NCI-H187 (cell line): Measurements from ENCODE around the gene URAD.
"Not testable (repeated sequence)": the region's sequence is repeated elsewhere in the genome, so short reads cannot be mapped to it uniquely, and the experiment has no call there.

Source experiments
- DNase-seq, 2 experiments: peaks; one replicate each; lab custom pipeline; 2025; lab: John Stamatoyannopoulos, UW

URAD gene

GRCh38 chr13:27970382-27971235 lies 17.9 kb downstream of the URAD start:
- DNase-seq = no peak

DNA sequence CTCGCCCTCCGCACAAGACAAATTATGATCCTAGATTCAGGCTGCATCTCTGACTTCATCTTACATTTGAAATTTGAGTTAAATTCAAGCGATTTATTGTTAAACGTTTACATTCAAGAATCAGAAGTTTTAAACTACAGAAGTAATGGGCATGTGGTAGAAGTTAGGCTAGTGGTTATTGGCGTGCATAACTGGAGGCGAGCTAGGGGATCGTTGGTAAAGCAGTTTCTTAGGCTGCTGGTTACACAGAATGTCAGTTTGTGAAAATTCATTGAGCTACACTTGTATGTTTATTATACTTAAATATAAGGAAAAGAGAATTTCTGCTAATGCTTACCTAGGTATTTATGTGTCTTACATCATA lies 18.6 kb downstream of the URAD start:
- DNase-seq = no peak

- no peak for DNase-seq
Measured at GRCh38 chr13:27969082-27969865, 19.2 kb downstream of the URAD start, which contains the start of gene CDX2. TSS of gene CDX2 (minus strand) at chr13:27969315. CDS start at chr13:27969006, 309 bp downstream.

- no peak for DNase-seq
Measured at GRCh38 chr13:27968316-27969081, 20.0 kb downstream of the URAD start.

DNA sequence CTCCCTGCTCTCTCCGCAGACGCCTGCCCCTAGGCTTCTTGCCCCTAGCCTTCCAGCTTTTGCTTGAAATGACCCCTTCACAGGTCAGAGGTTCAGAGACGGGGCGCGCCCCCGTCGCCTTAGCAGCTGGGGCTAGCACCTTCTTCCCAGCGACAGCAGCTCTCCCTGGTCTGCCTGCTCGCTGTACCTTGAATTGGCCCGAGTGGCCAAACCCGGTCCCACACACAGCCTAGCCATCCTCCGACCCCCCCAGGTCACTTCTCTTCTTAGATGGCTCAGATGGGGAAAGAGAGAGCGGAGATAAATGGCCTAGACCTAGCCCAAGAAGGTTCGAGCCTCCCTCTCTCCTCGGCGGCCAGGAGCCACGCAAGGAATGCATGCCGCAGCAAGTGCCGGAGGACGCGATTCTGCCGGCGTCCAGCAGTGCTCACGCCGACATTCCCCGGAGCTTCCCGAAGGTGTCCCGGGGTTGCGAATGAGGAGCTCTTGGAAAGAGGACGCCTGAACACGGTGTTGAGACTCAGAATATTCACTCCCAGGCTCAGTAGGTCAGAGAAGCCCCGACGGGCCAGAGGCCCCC lies 20.7 kb downstream of the URAD start:
- no peak for DNase-seq

DNA sequence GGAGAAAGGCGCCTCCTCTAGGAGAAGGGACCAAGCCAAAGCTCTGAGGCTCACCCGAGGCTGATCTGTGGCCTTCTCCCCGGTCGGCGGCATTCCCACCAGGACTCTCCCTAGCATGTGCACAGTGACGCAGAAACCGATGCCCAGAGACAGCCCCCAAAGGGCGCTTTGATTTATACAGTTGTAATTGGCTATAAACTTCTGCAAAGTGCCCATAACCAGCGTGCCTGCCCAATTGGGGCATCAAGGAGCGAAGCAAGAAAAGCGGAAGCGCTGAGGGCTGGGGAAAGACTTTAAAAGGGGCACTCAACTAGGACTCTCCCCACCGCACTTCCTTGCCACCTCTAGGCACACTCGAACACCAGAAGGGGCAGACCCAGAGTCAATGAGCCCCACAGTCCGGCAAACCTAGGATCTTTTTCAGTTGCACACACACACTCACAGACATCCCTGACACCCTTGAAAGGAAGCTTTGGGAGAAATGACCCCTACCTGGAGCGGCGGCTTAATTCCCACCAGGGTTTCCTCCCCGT lies 21.2 kb downstream of the URAD start:
- DNase-seq = no peak

GRCh38 chr13:27966641-27967202 lies 21.8 kb downstream of the URAD start:
- DNase-seq = no peak

DNA sequence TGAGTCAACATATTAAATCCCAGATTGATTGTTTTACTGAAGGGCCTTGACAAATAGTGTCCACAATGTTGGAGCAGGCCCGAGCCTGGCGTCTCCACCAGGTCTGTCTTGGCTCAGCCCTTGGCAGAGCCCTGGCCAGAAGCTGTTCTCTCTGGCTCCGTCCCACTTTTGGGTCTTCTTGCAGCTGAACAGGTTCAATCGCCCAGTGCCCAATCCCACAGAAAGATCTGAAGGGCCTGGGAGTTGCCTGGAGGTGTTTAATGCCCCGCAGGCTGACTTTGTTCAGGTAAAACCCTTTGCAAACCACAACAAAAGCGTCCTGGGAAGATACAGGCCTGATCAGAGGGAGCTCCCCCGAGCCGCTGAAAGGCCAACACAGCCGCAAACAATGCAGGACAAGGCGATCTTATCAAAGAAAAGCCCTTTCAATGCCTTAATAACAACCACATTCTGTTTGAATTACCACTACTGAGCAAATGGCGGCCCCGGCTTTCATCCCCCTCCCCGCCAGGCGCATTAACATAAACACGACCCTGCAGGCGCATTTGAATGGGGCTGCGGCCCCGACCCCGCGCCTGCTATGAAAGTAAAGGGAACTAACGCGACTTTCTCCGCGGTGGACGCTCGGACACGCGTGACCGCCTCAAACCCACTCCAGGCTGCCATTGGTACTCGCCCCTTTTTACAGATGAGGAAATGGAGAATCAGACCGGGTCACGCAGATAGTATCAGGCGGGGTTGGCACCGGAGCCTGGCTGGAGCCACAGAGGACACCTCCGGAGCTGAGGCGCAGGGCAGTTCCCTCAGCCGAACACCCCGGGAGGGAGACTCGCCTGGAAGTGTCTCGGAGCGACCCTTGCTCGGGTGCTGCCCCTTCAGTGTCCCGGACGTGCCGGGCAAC lies 22.5 kb downstream of the URAD start:
- DNase-seq = no peak

DNA sequence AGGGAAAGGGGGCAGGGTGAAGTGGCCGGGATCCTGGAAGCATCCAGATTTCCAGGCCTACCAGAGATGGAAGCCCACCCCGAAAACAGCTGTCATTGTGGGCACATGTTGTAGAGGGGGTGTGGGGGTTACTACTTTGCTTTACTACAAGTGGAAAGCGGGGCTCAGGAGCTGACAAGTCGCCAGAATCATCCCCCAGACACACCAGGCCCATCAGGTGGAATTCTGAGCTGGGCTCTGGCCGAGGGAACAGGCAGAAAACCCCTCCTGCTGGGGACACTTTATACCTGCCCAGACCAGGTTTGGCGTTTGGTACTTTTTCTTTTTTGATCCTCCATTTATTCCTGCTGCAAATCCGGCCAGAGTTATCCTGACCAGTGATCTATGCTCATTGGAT lies 23.2 kb downstream of the URAD start:
- no peak for DNase-seq

- DNase-seq = no peak
Measured at GRCh38 chr13:27964741-27965323, 23.7 kb downstream of the URAD start.

- not testable (repeated sequence) for DNase-seq
Measured at GRCh38 chr13:27964206-27964605, 24.3 kb downstream of the URAD start.

DNA sequence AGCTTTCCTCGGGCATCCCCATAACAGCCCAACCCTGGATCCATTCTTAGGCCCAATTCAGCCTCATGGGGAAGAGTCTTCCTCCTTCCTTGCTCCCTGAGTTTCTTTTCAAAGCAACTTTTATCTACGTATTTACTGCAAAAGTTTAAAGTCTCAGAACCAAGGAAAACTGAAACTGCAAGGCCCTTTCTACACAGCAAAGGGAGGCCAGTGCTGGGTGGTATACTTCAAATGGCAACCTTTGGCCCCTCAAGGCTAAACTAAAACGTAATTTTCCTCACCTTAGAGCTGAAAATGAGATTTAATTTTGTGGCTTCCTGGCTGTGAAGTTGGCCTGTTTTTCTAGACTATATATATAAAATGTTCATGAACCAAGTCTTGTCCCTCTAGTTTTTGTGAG lies 25.0 kb downstream of the URAD start:
- no peak for DNase-seq

- DNase-seq = no peak
Measured at GRCh38 chr13:27962982-27963381, 25.5 kb downstream of the URAD start.

GRCh38 chr13:27962128-27962841 lies 26.2 kb downstream of the URAD start:
- DNase-seq = no peak

- DNase-seq = no peak
Measured at GRCh38 chr13:27961227-27962085, 27.0 kb downstream of the URAD start.

DNA sequence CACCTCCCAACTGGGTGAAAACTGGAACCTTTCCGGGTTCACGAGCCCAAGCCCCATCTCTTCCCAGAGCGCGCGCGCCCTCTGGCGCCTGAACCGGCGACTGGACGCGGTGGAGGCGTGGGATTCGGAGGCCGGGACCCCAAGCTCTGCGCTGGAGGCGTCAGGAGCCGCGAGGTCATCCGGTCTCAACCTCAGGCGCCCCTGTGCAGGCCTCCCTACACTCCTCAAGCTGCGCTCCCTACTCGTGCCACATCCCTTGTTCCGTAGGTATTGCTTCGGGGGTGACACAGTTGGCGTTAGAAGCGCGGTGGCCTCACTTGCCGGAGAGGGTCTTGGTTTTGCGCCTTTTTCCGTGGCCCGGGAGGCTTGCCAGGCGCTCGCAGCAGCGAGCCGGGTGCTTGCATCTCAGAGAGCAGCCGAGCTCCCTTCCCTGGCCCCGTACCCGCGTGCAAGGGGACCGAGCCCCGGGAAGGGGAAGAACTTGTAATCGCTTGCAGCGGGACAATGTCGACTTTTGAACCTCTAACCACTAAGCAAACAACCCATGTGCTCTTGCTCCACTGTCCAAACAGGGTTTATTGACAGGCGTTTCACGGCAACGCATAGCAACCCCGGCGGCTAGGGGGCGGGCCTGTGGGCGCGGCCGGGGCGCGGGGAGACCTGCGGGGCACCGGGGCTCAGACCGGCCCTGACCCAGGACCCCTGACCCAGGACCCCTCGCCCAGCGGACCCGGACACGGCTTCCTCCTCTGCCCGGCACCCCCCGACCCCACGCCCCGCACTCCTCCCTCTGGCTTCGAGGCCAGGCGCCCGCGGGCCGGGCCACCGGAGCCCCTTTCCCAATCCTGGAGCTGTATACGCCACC lies 27.9 kb downstream of the URAD start:
- no peak for DNase-seq

DNA sequence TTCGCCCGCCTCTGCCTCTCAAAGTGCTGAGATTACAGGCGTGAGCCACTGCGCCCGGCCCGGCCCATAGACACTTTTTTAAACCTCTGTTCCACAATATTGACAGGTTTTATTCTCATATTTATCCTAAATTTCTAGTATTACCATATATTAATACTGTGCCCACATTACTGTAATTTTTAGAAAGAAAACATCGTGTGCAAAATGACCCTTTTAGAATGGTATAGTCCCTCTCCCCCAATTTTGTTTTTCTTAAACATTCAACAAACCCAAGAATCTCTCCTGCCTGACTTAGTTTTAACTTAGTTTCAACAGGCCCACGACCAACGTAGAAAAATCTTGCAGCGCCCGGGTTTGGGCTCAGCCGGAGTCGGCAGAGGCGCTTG lies 28.5 kb downstream of the URAD start:
- no peak for DNase-seq
